Upper lobe of right lung (tissue), 1 donor: ENCODE measurements around the gene MRPL55. TPM values are rescaled to one million over a fixed set of nuclear protein-coding genes. Genes with fewer than 3 reads are reported as not detected.

ENCODE experiments used
- ATAC-seq: fragments of 200-7000 bp; cut with Tn5 transposase; one replicate; pipeline ENCODE4 v1.9.1; 2020; ENCODE audit warnings: mild to moderate bottlenecking, moderate library complexity
- DNase-seq: peaks from one replicate; pipeline ENCODE4 v3.0.0-alpha.2; 2020
- H3K27ac ChIP-seq: fragments of 200-600 bp; one replicate; pipeline ENCODE4 v1.8.0; 2022
- H3K27me3 ChIP-seq: fragments of 200-600 bp; one replicate; pipeline ENCODE4 v1.8.0; 2022; ENCODE audit warnings: mild to moderate bottlenecking
- H3K36me3 ChIP-seq: fragments of 200-600 bp; one replicate; pipeline ENCODE4 v1.8.0; 2022
- H3K4me1 ChIP-seq: fragments of 200-600 bp; one replicate; pipeline ENCODE4 v1.8.0; 2022
- H3K4me3 ChIP-seq: fragments of 200-600 bp; one replicate; pipeline ENCODE4 v1.8.0; 2022; ENCODE audit warnings: mild to moderate bottlenecking
- H3K9me3 ChIP-seq: fragments of 200-600 bp; one replicate; pipeline ENCODE4 v1.8.0; 2022
- intact Hi-C: fragments of 100-400 bp; cut with DNase I; formaldehyde crosslinking; loops from one replicate; pipeline ENCODE4 v1.11.0; 2022
- total RNA-seq: library from RNA; stranded (reverse); fragmentation: NEBNext Ultra II Directional; extraction: Animal tissue kit (Norgen Biotek cat#: 25700); gene quantifications from one replicate; pipeline ENCODE4 v1.2.1, GENCODE V29; 2021
- TF ChIP-seq, protein P1 (sequence below): fragments of 200-600 bp; IDR thresholded peaks from one replicate; pipeline ENCODE4 v1.8.0; 2022; ENCODE audit warnings: antibody characterized with exemption
- donor health status: DM: no; HTN: yes; CAD: no; lungs with severe emphysema.

The MRPL55 gene
- total RNA-seq, 1 donor from 2014 or later = 39.9 TPM

DNA sequence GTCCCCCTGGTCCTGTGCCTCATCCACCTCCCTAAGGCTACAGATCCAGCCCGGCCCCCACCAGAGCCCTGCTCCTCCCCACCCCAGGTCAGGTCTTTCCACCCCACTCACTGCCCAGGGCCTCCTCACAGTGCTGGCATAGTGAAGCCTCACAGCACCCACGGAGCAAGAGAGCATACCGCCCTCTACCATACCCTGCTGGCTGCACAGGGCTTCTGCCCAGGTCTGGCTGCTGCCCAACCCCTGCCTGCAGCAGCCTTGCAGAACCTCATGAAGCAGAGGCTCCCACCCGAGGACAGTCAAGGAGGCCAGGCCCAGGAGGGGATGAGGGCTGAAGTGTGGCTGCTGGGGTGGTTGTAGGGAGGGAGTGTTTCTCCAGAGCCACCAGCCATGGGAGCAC lies 46.3 kb downstream of the MRPL55 start:
- Histone ChIP-seq H3K4me3 (no peak overlapping the region), H3K36me3 (no peaks in the 10 kb centered on the region), H3K27ac (no peak overlapping the region), H3K4me1 (peaks cover 14% of the 10 kb centered on the region), H3K27me3 (peaks cover 90% of the 10 kb centered on the region), H3K9me3 (no peaks in the 10 kb centered on the region)
- TF ChIP-seq, protein P1, sequence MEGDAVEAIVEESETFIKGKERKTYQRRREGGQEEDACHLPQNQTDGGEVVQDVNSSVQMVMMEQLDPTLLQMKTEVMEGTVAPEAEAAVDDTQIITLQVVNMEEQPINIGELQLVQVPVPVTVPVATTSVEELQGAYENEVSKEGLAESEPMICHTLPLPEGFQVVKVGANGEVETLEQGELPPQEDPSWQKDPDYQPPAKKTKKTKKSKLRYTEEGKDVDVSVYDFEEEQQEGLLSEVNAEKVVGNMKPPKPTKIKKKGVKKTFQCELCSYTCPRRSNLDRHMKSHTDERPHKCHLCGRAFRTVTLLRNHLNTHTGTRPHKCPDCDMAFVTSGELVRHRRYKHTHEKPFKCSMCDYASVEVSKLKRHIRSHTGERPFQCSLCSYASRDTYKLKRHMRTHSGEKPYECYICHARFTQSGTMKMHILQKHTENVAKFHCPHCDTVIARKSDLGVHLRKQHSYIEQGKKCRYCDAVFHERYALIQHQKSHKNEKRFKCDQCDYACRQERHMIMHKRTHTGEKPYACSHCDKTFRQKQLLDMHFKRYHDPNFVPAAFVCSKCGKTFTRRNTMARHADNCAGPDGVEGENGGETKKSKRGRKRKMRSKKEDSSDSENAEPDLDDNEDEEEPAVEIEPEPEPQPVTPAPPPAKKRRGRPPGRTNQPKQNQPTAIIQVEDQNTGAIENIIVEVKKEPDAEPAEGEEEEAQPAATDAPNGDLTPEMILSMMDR = no peak
- DNase-seq (peak; percentile 45), ATAC-seq (no peak)
- intact Hi-C loops = no loop called here

DNA sequence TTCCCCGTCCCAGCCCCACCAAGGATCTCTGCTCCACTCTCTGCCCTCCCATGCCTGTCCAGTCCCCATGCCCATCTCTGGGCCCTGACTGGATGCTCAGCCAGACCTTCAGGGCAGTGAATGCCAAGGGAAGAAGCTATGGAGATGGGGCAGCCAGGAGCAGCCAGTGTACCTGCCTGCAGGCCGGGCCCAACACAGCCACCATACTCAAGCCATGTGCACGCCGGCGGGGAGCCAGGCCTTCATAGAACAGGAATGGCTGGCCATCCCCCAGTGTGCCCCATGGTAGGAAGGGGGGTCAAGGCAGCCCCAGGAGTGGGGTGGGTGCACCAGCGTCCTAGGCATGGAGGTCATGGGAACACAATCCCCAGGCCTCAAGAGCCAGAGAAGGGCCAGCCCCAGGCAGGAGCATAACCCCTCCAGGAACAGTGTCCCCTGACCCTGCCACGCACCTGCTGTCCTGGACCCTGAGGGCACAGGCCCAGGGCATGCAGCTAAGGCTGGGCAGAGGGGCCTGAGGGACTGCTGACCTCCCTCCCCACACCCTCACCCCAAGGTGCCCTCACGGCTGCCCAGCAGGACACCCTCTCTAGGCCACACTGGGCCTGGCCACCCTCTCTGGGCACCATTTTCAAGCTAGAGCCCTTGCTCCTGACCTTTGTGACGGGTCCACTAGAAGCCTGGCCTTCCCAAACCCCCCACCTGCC lies 46.9 kb downstream of the MRPL55 start:
- Histone ChIP-seq H3K4me3 (no peak overlapping the region), H3K36me3 (no peaks in the 10 kb centered on the region), H3K9me3 (no peaks in the 10 kb centered on the region), H3K27ac (no peak overlapping the region), H3K4me1 (peaks cover 14% of the 10 kb centered on the region), H3K27me3 (peaks cover 88% of the 10 kb centered on the region)
- intact Hi-C loops = no loop called here
- ATAC-seq (no peak), DNase-seq (peak; percentile 61)
- TF ChIP-seq, protein P1 = no peak

DNA sequence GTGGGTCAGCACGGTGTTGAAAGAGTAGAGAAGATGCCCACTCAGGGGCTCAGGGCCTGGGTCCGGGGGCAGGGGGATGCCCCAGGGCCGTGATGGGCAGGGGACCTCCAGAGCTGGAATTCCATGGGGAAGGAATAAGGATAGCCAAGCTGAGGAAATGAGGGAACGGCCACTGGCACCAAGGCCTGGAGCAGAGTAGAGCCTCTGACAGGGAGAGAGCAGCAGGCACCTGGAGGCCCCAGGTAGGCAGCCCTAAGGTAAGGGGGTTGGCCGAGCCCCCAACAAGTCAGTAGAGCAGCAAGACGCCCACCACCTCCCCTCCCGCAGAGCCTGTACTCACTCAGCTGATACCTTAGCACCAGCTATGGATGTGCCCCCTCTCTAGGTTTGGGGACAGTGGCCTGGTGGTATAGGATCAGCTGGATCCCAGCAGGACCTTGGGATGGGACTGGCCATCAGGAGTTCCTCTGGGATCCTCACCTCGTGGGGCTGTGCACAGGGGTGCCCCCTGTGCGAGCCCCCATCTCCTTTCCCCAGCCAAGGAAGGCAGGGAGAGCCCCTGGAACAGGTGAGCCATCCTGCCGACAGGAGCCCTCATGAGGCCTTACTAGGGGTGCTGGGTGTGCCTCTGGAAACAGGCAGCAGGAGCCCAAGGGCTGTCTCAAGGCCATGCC lies 47.6 kb downstream of the MRPL55 start:
- ATAC-seq (no peak), DNase-seq (peak; percentile 62)
- Histone ChIP-seq H3K27me3 (peaks cover 83% of the 10 kb centered on the region), H3K4me1 (peaks cover 14% of the 10 kb centered on the region), H3K27ac (no peak overlapping the region), H3K4me3 (no peak overlapping the region), H3K9me3 (no peaks in the 10 kb centered on the region), H3K36me3 (no peaks in the 10 kb centered on the region)
- intact Hi-C loops = no loop called here
- TF ChIP-seq, protein P1 = no peak

DNA sequence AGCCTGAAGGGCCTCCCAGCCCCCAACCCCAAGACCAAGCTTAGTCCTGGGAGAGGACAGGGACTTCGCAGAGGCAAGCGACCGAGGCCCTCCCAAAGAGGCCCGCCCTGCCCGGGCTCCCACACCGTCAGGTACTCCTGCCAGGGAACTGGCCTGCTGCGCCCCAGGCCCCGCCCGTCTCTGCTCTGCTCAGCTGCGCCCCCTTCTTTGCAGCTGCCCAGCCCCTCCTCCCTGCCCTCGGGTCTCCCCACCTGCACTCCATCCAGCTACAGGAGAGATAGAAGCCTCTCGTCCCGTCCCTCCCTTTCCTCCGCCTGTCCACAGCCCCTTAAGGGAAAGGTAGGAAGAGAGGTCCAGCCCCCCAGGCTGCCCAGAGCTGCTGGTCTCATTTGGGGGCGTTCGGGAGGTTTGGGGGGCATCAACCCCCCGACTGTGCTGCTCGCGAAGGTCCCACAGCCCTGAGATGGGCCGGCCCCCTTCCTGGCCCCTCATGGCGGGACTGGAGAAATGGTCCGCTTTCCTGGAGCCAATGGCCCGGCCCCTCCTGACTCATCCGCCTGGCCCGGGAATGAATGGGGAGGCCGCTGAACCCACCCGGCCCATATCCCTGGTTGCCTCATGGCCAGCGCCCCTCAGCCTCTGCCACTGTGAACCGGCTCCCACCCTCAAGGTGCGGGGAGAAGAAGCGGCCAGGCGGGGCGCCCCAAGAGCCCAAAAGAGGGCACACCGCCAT lies 48.5 kb downstream of the MRPL55 start:
- H3K4me3 ChIP-seq = peak overlapping the region; percentile 38
- H3K9me3 ChIP-seq = no peaks in the 10 kb centered on the region
- peak overlapping the region; percentile 51 for H3K27ac ChIP-seq
- TF ChIP-seq, protein P1 = no peak
- intact Hi-C loops = no loop called here
- peak; percentile 81 for DNase-seq
- peak; percentile 14 for ATAC-seq
- H3K4me1 ChIP-seq = peaks cover 14% of the 10 kb centered on the region
- H3K27me3 ChIP-seq = peaks cover 75% of the 10 kb centered on the region
- H3K36me3 ChIP-seq = no peaks in the 10 kb centered on the region

DNA sequence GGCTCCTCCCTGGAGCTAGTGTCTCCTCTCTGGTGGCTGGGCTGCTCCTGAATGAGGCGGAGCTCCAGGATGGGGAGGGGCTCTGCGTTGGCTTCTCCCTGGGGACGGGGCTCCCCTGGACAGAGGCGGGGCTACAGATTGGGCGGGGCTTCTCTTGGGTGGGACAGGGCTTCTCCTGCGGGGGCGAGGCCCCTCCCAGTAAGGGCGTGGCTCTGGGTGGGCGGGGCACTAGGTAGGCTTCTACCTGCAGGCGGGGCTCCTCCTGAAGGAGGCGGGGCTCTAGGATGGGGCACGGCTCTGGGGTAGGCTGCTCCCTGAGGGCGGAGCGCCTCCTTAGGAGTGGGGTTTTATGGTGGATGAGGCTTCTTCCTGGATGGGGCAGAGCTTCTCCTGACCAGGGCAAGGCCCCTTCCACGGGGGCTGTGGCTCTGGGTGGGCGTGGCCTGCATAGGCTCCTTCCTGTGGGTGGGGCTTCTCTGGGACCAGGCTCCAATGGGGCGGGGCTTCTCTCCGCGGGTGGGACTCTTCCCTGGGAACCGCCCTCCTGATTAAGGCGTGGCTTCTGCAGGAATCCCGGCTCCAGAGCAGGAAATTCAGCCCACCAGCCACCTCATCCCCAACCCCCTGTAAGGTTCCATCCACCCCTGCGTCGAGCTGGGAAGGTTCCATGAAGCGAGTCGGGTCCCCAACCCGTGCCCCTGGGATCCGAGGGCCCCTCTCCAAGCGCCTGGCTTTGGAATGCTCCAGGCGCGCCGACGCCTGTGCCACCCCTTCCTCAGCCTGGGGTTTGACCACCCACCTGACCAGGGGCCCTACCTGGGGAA lies 49.3 kb downstream of the MRPL55 start:
- H3K27me3 ChIP-seq = peaks cover 69% of the 10 kb centered on the region
- H3K36me3 ChIP-seq = no peaks in the 10 kb centered on the region
- intact Hi-C loops = no loop called here
- TF ChIP-seq, protein P1 = no peak
- H3K4me3 ChIP-seq = peak overlapping the region; percentile 38
- ATAC-seq (peak; percentile 92), DNase-seq (peak; percentile 99)
- no peaks in the 10 kb centered on the region for H3K9me3 ChIP-seq
- H3K27ac ChIP-seq = peak overlapping the region; percentile 51
- H3K4me1 ChIP-seq = peaks cover 14% of the 10 kb centered on the region
